Activated CD8-positive, alpha-beta T cell treated with anti-CD3 and anti-CD28 coated beads for 36 hours (primary cell): ENCODE measurements around the gene CBS. TPM values are rescaled to one million over a fixed set of nuclear protein-coding genes. Genes with fewer than 3 reads are reported as not detected.
"Not testable (repeated sequence)": the region's sequence is repeated elsewhere in the genome, so short reads cannot be mapped to it uniquely, and the experiment has no call there.

Source experiments
- ATAC-seq: fragments of 200-7000 bp; cut with Tn5 transposase; one replicate; pipeline ENCODE4 v1.10.0; 2021; ENCODE audit warnings: mild to moderate bottlenecking, moderate library complexity
- CTCF ChIA-PET: fragments of 350-600 bp; sonication (Branson Sonifier 250); formaldehyde crosslinking; loops from one replicate; lab custom pipeline; 2021; ENCODE audit warnings: antibody characterized with exemption; lab: Charles Lee
- POLR2A ChIA-PET: fragments of 350-600 bp; sonication (Branson Sonifier 250); formaldehyde crosslinking; loops from one replicate; lab custom pipeline; 2021; ENCODE audit warnings: antibody characterized with exemption; lab: Charles Lee
- DNase-seq: peaks from one replicate; pipeline ENCODE4 v3.0.0-alpha.2; 2020
- H3K27ac Mint-ChIP-seq: one replicate; pipeline ENCODE4 v1.8.0; 2021; ENCODE audit warnings: mild to moderate bottlenecking, mixed read lengths
- H3K27me3 Mint-ChIP-seq: one replicate; pipeline ENCODE4 v1.8.0; 2021; ENCODE audit warnings: mixed read lengths
- H3K36me3 Mint-ChIP-seq: one replicate; pipeline ENCODE4 v1.8.0; 2021; ENCODE audit warnings: low read depth, mixed read lengths
- H3K4me1 Mint-ChIP-seq: one replicate; pipeline ENCODE4 v1.8.0; 2021; ENCODE audit warnings: low read depth, mixed read lengths
- H3K4me3 Mint-ChIP-seq: one replicate; pipeline ENCODE4 v1.8.0; 2021; ENCODE audit warnings: mild to moderate bottlenecking, moderate library complexity, mixed read lengths
- H3K9me3 Mint-ChIP-seq: one replicate; pipeline ENCODE4 v1.8.0; 2021; ENCODE audit warnings: mixed read lengths
- intact Hi-C: fragments of 100-400 bp; cut with micrococcal nuclease; formaldehyde crosslinking; loops from one replicate; pipeline ENCODE4 v1.10.0; 2022
- total RNA-seq, 2 experiments: library from RNA; stranded (reverse); gene quantifications; one replicate each; pipeline ENCODE4 v1.2.3, GENCODE V29; 2021
- TF ChIP-seq, protein P1 (sequence below): fragments of 200-600 bp; IDR thresholded peaks from one replicate; pipeline ENCODE4 v1.8.0; 2022; ENCODE audit warnings: antibody characterized with exemption, mild to moderate bottlenecking

Gene CBS
- total RNA-seq, 2 experiments from 2014 or later: 91.3 to 91.9 TPM

DNA sequence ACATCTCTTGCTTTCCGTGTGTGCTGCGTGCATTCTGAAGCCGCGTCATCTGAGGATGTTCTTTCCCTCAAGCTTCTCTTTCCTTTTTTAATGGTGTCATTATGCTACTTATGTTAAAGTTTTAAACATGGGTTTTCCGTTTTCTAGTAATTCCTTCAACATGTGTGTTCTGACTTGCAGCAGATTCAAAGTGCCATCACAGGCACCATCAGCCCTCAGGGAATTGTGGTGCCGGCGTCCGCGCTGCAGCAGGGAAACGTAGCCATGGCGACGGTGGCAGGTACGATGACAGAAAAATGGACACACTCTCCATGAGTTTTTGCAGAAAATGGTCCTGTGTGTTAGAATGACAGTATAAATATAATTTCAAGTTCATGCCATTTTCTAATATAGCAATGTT lies 58.9 kb downstream of the CBS start:
- H3K4me3 Mint-ChIP-seq: no peak overlapping the region
- no peak for DNase-seq
- intact Hi-C loops: no loop called here
- ChIA-PET CTCF (no interaction called here), POLR2A (no interaction called here)
- no peaks in the 10 kb centered on the region for H3K27me3 Mint-ChIP-seq
- no peak overlapping the region for H3K27ac Mint-ChIP-seq
- ATAC-seq: no peak
- no peaks in the 10 kb centered on the region for H3K9me3 Mint-ChIP-seq
- H3K36me3 Mint-ChIP-seq: peaks cover 7% of the 10 kb centered on the region
- TF ChIP-seq, protein P1, sequence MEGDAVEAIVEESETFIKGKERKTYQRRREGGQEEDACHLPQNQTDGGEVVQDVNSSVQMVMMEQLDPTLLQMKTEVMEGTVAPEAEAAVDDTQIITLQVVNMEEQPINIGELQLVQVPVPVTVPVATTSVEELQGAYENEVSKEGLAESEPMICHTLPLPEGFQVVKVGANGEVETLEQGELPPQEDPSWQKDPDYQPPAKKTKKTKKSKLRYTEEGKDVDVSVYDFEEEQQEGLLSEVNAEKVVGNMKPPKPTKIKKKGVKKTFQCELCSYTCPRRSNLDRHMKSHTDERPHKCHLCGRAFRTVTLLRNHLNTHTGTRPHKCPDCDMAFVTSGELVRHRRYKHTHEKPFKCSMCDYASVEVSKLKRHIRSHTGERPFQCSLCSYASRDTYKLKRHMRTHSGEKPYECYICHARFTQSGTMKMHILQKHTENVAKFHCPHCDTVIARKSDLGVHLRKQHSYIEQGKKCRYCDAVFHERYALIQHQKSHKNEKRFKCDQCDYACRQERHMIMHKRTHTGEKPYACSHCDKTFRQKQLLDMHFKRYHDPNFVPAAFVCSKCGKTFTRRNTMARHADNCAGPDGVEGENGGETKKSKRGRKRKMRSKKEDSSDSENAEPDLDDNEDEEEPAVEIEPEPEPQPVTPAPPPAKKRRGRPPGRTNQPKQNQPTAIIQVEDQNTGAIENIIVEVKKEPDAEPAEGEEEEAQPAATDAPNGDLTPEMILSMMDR: no peak
- no peaks in the 10 kb centered on the region for H3K4me1 Mint-ChIP-seq

DNA sequence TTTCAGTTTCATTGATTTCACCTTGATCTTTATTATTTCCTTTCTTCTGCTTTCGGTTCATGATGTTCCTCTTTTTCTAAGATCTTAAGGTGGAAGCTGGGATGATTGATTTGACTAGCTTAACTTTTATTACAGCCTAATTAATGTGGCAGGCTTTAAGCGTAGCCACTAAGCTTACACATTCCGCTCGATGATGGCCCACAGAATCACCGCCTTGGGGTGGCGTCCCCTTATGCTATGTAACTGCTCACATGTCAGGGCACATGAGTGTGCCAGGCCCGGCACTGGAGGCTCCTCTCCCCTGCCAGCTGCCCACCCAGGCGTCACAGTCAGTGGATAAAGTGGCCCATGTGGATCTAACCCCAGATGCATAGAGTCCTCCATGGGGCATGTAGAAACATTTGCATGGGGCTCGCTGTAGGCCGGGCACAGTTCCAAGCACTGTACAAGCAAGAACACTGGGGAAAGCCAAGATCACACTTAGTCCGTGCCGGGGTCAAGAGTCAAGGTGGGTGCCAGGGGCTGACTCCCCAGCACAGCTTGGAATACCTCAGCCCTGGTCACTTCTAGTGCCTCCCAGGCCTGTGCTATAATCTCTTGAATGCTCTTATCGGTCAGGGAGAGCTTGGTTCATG lies 59.6 kb downstream of the CBS start:
- TF ChIP-seq, protein P1: no peak
- POLR2A ChIA-PET: no interaction called here
- H3K4me1 Mint-ChIP-seq: no peaks in the 10 kb centered on the region
- H3K27ac Mint-ChIP-seq: no peak overlapping the region
- H3K9me3 Mint-ChIP-seq: no peaks in the 10 kb centered on the region
- peaks cover 7% of the 10 kb centered on the region for H3K36me3 Mint-ChIP-seq
- ATAC-seq (no peak), DNase-seq (no peak)
- intact Hi-C loops: no loop called here
- H3K4me3 Mint-ChIP-seq: no peak overlapping the region
- no peaks in the 10 kb centered on the region for H3K27me3 Mint-ChIP-seq
- CTCF ChIA-PET: no interaction called here

DNA sequence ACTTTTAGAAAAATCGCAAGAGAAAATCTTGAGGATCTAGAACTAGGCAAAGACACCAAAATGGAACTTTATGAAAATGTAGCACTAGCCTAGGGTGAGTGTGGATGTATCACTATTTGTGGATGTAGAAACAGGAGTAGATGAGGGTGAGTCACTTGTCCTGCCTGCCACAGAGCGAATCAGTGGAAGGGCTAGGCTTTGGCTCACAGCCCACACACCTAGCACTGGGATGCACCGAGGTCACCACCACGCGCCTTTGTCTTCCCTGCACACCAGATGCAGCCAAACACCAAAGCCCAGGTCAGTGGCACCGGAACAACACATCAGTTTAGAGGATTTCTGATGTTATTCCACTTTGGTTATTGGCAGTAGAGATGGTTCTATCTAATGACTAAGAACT lies 63.0 kb downstream of the CBS start:
- DNase-seq: no peak
- intact Hi-C loops: no loop called here
- TF ChIP-seq, protein P1: no peak
- no peaks in the 10 kb centered on the region for H3K4me1 Mint-ChIP-seq
- H3K36me3 Mint-ChIP-seq: peaks cover 14% of the 10 kb centered on the region
- no peaks in the 10 kb centered on the region for H3K9me3 Mint-ChIP-seq
- no peak overlapping the region for H3K4me3 Mint-ChIP-seq
- peak overlapping the region; percentile 30 for H3K27ac Mint-ChIP-seq
- no peak for ATAC-seq
- no peaks in the 10 kb centered on the region for H3K27me3 Mint-ChIP-seq
- ChIA-PET CTCF (no interaction called here), POLR2A (no interaction called here)

DNA sequence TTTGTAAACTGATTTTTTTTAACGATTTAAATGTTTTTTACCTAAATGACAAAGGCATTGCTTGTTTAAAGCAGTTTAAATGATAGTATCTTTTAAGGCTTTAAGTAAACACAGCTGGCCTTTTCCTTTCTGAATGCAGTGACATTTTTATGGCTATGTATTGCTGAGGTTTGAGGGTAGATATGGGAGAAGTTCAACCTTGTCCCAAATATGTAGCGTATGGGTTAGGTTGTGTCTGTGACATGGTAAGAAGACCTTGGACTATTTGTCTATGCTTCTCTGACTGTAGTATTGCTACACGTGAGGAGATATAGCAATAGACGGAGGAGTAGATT lies 68.8 kb downstream of the CBS start:
- H3K4me1 Mint-ChIP-seq: no peaks in the 10 kb centered on the region
- TF ChIP-seq, protein P1: no peak
- POLR2A ChIA-PET: no interaction called here
- no peaks in the 10 kb centered on the region for H3K27me3 Mint-ChIP-seq
- H3K9me3 Mint-ChIP-seq: no peaks in the 10 kb centered on the region
- H3K27ac Mint-ChIP-seq: no peak overlapping the region
- no peak for DNase-seq
- intact Hi-C loops: no loop called here
- peaks cover 15% of the 10 kb centered on the region for H3K36me3 Mint-ChIP-seq
- CTCF ChIA-PET: no interaction called here
- ATAC-seq: no peak
- H3K4me3 Mint-ChIP-seq: no peak overlapping the region

DNA sequence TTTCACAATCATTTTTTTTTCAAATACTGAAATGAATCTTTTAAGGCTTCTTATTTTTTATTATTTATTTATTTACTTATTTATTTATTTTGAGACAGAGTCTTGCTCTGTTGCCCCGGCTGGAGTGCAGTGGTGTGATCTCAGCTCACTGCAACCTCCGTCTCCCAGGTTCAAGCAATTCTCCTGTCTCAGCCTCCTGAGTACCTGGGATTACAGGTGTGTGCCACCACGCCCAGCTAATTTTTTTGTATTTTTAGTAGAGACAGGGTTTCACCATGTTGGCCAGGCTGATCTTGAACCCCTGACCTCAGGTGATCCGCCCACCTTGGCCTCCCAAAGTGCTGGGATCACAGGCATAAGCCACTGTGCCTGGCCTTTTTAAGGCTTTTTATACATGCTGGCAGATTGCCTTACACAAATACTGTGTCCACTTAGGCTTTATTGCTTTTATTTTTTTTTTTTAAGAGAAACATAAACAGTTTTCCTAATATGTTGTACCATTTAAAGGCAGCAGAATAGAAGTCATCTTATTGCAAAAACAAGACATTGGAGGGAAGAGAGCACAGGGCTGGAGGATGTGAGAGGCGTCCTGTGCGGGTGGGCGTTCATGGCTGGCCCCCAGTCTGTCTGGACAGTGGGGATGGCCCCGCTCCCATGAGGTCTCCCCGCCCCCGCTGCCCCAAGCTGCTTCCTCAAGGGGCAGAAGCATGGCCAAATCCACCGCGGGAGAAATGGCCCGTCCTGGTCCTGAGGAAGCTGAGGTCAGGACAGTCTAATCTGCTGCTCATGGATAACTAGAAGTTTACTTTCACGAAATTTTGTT lies 69.4 kb downstream of the CBS start:
- peaks cover 12% of the 10 kb centered on the region for H3K36me3 Mint-ChIP-seq
- H3K4me3 Mint-ChIP-seq, CTCF ChIA-PET, H3K4me1 Mint-ChIP-seq, POLR2A ChIA-PET, H3K27me3 Mint-ChIP-seq, ATAC-seq, intact Hi-C loops, DNase-seq, H3K27ac Mint-ChIP-seq, H3K9me3 Mint-ChIP-seq: not testable (repeated sequence)
